AG04449 (cell line): ENCODE measurements around the gene FHAD1.

ENCODE experiments used
- CTCF ChIA-PET: fragments of 350-600 bp; formaldehyde crosslinking; extraction: SDS; loops from one replicate; lab custom pipeline; 2021; ENCODE audit warnings: antibody characterized with exemption; lab: Yijun Ruan, JAX
- POLR2A ChIA-PET: fragments of 400-600, 350-600 bp; formaldehyde crosslinking; extraction: SDS; loops from one replicate; lab custom pipeline; 2020; ENCODE audit warnings: antibody characterized with exemption, inconsistent platforms; lab: Yijun Ruan, JAX
- DNase-seq: peaks from one replicate; pipeline ENCODE4 v3.0.0-alpha.2; 2010; ENCODE audit warnings: low read depth, low spot score
- H3K4me3 ChIP-seq: 2 replicates; pipeline ENCODE4 v1.5.1; 2011; ENCODE audit warnings: low read depth, mild to moderate bottlenecking, control low read depth, low read length
- CTCF ChIP-seq: IDR thresholded peaks from one replicate; pipeline ENCODE4 v1.5.1; 2011; ENCODE audit warnings: mild to moderate bottlenecking, moderate library complexity, low read length, control low read depth, inconsistent platforms; ENCODE audit not compliant: insufficient read depth; ENCODE audit errors: missing control alignments

The FHAD1 gene

DNA sequence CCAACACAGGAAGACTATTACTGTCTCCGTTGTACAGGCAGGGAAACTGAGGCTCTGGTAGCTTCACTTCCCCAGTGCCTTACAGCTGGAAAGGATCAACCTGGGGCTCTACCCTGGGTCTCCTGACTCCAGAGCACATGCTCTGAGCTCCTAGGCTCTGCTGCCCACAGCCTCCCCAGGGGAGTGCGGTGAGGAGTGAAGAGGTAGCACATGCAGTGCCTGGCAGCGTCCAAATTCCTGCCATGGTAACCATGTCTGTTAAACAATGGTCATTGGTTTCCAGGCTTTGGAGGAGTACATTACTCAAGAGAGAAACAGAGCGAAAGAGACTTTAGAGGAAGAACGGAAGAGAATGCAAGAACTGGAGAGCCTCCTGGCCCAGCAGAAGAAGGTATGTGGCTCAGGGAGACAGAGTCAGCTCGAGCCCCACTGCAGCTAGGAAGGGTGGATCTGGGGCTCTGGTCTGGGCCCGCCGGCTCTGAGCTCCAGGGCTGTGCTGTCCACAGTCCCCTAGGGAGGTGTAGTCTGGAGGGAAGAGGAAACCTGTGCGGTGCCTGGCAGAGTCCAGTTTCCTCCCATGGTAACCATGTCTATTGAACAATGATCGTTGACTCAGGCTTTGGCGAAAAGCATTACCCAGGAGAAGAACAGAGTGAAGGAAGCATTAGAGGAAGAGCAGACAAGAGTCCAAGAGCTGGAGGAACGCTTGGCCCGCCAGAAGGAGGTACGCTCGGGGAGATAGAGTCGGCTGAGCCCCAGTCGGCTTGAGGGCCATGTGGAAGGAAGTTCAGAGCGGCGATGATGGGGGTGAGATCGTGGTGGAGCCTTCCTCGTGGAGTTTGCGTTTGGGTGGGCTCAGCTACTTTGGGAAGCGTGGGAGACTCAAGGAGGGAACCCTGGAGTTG lies 98.0 kb downstream of the FHAD1 start:
- DNase-seq = no peak
- POLR2A ChIA-PET = no interaction called here

GRCh38 chr1:15345705-15346345 lies 98.8 kb downstream of the FHAD1 start:
- CTCF ChIA-PET = interaction anchor here (6.3 kb wide), 1 partner anchor 21 kb away, joined by 41 read pairs; no protein-coding TSS in a partner anchor
- TF ChIP-seq CTCF = no peak
- no peak for DNase-seq
- no peak overlapping the region for H3K4me3 ChIP-seq
- POLR2A ChIA-PET = no interaction called here

More for the DNA sequence above, 98.0 kb downstream of the FHAD1 start:
- no peak overlapping the region for H3K4me3 ChIP-seq
- TF ChIP-seq CTCF = no peak
- CTCF ChIA-PET = interaction anchor here (6.3 kb wide), 1 partner anchor 21 kb away, joined by 41 read pairs; no protein-coding TSS in a partner anchor

DNA sequence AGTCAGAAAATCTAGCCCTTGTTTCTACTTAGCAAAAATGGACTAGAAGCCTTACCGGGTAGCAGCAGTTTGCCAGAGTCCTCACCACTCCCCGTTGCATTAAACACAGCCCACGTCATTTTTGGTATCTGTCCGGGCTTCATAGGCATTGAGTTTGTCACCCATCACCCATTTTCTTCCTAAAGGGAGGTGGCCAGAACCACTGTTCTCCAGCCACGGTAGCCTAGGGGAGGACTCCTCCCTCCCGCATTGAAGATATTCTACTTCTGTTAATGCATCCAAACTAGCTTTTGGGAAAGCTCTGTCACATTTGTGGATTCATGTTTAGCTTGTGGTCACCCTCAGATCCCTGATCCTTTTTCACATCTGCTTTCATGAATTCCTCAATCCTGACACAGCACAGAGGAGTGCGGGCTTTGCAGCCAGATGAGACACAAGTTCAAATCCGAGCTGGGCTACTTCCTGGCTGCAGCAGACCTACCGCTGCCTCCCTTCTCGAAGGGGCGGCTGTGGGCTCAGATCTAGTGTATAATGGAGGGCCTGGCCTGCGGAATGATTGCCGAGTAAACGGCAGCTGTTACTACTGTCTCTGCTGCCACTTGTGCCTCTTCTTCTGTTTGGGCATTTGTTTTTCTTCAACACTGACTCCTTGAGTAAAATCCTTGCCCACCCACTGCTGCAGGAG lies 99.5 kb downstream of the FHAD1 start:
- DNase-seq = no peak
- POLR2A ChIA-PET = no interaction called here
- no peak for TF ChIP-seq CTCF
- CTCF ChIA-PET = interaction anchor here (6.3 kb wide), 1 partner anchor 22 kb away, joined by 41 read pairs; no protein-coding TSS in a partner anchor
- H3K4me3 ChIP-seq = no peak overlapping the region

DNA sequence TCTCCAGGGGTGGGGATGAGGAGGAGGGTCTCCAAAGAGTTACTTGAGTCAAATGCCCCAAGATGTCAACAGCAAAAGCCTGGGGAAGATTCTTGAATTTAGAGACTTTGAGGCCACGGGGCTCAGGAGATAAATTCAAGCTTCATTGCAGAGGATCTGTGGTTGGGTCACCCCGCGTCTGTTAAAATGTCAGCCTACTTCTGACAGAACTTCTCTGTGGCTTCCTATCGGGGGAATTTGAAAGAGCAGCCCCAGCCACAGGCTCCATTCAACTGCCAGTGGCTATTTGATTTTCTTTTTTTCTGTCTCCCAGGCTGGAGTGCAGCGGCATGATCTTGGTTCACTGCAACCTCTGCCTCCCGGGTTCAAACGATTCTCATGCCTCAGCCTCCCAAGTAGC lies 100.2 kb downstream of the FHAD1 start:
- H3K4me3 ChIP-seq = no peak overlapping the region
- POLR2A ChIA-PET = no interaction called here
- no peak for DNase-seq
- no peak for TF ChIP-seq CTCF
- CTCF ChIA-PET = interaction anchor here (6.3 kb wide), 1 partner anchor 23 kb away, joined by 41 read pairs; no protein-coding TSS in a partner anchor

DNA sequence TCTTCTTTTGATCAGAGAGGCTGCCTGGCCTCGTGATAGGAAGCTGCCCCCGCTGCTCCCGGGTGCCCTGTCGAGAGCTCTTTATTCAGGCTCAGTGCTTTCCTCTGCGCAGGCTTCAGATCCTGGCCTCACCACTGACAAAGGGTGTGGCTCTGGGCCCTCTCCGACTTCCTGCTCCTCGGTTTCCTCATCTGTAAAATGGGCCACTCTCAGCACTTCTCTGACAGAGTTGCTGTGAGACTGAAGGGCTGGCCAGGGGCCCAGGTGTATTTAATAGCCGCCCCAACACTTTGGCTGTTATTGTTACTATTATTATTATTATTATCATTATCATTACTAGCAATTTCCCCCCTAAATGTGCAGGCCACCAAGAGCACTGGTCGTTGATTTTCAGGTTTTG lies 101.6 kb downstream of the FHAD1 start:
- no peak for DNase-seq
- no peak for TF ChIP-seq CTCF
- CTCF ChIA-PET = no interaction called here
- POLR2A ChIA-PET = no interaction called here
- no peak overlapping the region for H3K4me3 ChIP-seq
